ENCODE measurements around the gene A1BG.

DNA sequence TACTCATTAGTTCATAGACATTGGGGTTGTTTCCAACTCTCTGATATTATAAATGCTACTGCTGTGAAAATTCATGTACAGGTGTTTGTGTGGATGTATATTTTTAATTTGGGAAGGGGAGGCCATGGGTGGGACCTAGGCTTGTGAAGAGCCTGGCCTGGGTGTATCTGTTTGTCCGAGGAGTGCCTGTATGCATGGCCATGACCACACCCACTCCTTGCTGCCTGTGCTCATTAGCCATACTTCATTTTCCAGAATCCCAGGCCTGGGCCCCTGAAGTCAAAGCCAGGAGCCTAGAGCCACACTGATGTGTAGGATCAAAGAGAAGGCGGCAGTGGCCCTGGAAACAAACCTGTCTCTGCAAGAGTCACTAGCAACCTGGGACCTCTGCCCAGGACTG is 37.7 kb downstream of the A1BG start:
- TF ChIP-seq EZH2 (IDR thresholded peaks at IDR 0.05) (no peak), POLR2AphosphoS5 (IDR thresholded peaks at IDR 0.05; ENCODE audit: borderline replicate concordance, low read depth, low read length) (no peak), FOXP2 (optimal IDR thresholded peaks at IDR 0.05; ENCODE audit: control extremely low read depth, extremely low read length, insufficient read depth) (no peak)

All from SK-N-MC (cell line).